ENCODE measurements around the gene POU2AF1.
"Not testable (repeated sequence)": the region's sequence is repeated elsewhere in the genome, so short reads cannot be mapped to it uniquely, and the experiment has no call there.

The POU2AF1 gene

DNA sequence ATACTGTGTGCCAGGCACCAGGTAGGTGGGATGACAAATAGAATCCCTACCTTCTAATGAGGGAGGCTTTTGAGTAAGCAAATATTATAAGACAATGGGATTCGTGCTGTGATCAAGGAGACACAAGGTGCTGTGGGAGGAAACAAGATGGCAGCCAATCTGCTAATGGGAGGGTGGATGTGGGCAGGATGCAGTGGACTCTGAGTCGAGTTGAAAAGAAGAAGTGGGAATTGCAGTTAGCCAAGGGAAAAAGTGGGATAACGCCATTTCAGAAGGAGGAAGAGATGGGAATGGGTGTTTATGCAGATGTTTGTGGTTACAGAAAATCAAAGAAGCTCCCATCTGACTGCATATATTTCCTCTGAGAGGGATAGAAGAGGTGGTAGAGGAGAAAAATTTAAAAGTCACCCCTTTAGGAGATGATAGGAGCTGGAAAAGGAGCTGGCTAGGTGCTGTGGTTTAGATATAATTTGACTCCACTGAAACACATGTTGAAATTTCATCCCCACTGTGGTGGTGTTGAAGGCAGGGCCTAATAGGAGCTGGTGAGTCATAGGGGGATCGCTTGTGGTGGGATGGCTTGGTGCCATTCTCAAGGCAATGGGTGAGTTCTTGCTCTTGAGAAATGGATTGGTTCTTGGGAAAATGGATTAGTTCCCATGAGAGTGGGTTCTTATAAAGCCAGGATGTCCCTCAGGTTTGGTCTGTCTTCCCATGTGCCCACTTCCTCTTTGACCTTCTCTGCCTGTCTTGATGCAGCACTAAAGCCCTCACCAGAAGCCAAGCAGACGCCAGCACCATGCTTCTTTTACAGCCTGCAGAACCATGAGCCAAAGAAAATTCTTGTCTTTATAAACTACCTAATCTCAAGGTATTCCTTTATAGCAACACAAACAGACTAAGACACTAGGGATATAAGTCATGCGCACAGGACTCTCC, 30.0 kb upstream of the POU2AF1 start:
- DNase-seq (ENCODE audit: low spot score): no peak

DNA sequence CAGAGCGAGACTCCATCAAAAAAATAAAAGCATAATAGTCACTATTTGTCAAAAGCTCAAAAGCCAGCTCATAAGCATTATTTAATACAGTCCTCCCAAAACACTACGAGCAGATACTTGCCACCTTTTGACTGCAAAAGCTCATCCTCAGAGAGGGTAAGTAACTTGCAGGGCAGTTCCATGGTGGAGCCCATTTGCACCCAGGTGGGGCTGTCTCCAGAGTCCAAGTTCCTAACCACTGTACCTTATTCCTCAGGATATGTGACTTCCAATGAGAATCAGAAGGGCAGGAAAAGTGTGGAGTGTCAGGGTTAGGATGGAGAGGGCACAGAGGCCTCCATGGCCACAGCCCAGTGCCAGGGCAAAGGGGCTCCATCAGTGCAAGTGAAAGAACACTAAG, 28.6 kb upstream of the POU2AF1 start:
- DNase-seq (ENCODE audit: low spot score): no peak

DNA sequence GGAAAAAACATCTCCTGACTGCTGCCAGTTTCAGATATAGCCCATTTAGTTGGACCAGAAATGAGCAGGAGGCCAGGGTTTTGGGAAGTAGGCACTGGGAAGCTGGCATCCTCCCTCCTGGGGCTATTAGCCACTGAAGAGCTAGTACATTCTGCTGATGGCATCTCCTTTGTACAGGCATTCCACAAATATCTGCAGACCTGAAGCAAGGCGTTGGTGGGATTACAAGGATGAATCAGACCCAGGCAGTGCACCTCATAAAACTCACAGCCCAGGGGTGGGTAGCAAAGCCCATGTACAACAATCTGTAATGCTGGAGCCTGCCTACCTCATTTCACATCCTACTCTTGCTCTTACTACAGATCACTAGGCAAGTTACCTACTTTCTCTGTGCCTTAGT, 27.5 kb upstream of the POU2AF1 start:
- no peak for DNase-seq (ENCODE audit: low spot score)

DNA sequence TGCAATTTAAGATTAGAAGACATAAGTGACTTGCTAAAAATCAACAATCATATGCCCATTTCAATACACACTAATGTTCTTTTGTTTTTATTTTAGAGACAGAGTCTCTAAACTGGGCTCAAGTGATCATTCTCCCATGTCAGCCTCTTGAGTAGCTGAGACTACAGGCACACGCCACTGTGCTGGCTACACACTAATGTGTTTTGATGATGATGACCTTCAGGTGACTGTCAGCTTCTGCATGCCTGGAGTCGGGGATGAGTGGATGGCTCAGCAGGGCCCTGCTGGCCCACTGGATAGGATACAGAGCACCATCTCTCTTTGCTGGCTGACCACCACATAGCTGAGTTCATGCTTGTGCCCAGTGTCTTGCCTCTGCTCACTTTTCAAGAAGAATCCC, 27.0 kb upstream of the POU2AF1 start:
- DNase-seq (ENCODE audit: low spot score): no peak

DNA sequence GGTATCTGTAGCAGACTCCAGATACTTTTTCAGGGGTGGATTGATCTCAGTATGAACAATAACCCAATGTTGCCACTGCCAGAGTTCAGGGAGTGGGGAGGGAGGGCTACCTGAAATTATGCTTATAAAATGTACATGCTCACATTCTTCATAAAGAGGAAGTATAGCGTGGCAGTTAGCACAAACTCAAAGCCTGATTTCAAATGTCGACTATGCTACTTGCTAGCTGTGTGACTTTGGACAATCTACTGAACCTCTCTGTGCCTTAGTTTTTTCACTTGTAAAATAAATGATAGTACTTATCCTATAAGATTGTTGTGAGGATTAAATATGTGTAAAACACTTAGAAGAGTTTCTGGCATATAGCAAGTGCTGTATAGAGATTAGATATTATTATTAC, 26.5 kb upstream of the POU2AF1 start:
- no peak for DNase-seq (ENCODE audit: low spot score)

DNA sequence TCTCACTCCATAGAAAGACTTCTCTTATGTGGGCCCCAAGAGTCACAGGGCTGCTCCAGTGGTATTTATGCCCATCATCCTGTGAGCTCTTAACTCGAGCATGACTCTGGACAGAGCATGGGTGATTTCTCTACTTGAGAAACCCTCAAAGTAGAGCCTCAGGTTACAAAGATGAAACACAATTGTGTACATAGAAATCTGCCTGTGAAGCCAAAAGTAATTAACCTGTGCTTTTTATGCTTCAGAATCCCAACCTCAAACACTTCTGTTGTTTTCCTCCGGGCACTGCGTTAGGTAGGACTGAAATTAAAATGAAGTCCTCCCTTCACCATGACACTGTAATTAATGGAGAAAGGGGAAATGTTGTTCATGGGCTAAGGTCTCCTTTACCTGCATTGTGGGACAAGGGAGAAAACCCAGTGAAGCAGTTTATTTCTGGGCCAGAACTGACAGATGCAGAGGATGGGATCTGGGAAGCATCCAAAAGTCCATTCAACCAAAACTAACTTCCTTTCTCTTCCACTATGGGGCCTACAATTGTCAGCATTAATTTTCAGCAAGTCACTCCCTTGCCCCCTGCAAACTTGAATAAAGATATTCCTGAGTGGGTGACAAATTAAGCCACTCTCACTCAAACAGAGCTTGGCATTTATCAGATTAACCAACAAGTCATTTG, 24.1 kb upstream of the POU2AF1 start:
- no peak for DNase-seq (ENCODE audit: low spot score)

DNA sequence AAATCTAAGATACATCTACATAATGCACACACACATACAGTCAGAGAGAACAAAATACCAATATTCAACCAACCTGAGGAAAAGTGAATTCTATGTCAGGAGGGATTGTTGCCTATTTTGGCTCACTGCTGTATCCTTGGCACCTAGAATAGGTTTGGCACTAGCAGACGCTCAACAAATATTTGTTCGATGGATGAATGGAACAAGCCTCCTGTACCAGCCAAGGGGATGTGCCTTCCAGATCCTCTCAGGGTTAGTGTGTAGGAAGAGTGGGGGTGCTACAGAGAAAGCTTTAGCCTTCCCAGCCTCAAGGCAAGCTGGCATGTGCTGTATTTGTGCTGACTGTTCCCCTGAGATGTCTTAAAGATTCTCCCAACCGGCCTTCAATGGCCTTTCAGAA, 23.3 kb upstream of the POU2AF1 start:
- DNase-seq (ENCODE audit: low spot score): no peak

DNA sequence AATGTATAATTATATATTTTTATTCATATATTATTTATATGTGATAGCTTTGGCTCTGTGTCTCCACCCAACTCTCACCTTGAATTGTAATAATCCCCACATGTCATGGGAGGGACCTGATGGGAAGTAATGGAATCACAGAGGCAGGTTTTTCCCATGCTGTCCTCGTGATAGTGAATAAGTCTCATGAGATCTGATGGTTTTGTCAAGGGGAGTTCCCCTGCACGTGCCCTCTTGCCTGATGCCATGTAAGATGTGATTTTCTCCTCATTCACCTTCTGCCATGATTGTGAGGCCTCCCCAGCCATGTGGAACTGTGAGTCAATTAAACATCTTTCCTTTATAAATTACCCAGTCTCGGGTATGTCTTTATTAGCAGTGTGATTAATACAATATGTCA, 22.9 kb upstream of the POU2AF1 start:
- DNase-seq (ENCODE audit: low spot score): not testable (repeated sequence)

DNA sequence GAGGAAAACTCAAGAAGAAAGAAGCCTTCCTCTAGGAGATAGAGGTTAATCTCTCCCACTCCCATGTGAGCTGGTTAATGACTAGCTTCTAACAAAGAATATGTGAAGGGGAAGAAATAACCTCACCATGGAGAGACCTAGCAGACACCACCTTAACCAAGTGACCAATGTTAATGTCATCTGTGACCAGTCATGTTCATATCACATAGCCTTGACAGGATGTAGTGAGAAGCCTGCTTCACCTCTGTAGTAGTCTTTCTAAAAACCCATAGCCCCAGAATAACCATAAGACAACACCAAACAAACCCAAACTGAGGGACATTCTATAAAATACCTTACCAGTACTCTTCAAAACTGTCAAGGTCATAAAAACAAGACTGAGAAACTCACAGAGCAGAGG, 21.5 kb upstream of the POU2AF1 start:
- DNase-seq (ENCODE audit: low spot score): no peak

DNA sequence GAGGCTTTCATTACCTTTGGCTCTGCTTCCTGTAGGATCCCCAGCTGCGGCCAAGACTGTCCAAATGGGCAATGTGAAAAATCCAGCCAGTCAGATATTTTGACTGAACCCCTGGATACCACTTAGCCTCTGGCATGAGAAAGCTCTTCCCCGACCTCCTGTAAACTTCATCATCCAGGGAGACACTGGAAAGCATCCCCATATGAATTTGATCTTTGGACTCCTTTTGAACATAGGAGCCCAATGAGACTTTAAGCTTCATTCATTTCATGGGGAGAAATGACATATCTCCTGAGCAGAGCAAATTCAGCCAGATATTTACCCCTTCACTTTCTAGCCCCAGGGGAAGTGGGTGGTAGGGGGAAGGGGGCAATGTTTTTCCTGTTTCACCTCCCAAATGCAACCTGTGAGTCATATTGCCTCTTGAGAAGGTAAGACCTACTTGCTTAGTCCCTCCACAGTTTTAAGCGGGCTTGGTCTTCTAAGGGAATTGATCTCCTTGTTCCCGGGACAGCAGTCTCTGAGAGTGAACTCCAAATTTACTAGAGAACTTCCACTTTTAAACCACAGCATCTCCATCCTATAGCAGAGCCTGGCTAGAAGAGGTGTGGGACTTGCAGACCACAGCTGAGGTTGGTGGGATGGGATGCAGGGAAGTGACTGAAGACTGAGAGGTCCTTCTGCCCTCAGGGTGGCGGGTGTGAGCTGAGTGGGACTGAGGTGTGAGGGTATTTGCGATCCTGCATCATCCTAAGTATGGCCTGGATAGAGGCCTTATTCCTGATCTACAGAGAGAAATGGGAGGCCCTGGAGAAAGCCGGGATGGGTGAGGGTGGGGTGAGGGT, 20.3 kb upstream of the POU2AF1 start:
- no peak for DNase-seq (ENCODE audit: low spot score)

DNA sequence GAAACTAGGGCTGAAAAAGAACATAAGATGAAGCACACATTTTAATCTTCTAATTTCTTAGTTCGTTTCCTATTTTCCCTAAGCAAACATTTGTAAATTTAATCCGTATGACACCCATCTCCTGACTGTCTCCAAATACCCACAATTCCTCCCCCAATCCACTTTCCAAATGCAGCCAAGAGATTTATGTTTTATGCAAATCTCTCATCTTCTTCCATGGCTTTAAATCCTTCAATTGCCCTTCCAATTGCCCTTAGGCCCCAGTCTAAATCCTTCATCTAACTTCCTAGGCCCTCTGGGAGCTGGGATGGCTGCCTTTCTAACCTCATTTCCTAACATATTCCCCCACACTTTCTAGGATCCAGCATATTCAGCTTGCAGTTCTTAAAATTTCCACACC, 18.0 kb upstream of the POU2AF1 start:
- no peak for DNase-seq (ENCODE audit: low spot score)

DNA sequence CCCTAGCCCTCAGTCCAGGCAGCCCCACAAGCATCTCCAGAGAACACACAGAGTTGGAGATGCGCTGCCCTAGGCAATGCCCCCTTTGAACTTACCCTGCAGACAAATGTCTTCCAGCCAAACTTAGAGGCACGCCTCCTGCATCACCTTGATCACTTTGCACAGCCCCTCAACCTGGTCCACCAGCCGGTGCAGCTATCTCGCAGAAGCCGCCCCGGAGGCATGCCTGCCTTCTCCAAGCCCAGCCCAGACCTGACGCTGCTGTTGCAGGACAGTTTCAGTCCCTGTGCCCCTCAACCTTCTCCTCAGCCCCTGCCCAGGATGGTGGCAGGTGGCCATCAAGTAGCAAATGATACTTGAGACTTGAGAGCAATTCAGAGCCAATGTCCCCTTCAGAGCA, 16.7 kb upstream of the POU2AF1 start:
- no peak for DNase-seq (ENCODE audit: low spot score)

DNA sequence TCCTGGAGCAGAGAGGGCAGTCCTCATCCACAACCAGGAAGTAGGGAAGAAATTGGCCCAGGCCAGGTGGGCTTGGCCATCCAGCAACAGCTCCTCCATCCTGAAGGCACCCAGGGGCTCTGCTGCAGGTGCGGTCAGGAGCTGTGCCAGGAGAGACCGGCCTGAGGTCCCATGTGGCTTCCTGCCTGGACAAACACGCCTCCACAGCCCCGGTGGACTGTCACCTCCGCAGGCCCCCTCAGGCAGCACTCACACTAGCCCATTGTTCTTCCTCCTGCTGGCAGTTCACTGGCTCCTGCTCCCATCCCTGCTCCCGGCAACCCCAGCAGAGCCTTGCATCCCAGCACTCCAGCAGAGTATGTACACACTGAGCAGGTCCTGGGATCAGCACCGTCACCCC, 16.0 kb upstream of the POU2AF1 start:
- DNase-seq (ENCODE audit: low spot score): no peak

DNA sequence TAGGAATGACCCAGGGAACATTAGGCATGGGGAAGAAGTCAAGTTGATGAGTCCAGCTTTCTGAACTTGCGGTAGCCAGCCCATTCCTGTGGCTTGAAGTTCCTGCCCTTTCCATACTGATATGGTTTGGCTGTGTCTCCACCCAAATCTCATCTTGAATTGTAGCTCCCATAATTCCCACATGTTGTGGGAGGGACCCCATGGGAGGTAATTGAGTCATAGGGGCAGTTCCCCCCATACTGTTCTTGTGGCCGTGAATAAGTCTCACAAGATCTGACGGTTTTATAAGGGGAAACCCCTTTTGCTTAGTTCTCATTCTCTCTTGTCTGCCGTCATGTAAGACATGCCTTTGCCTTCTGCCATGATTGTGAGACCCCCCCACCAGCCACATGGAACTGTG, 15.1 kb upstream of the POU2AF1 start:
- DNase-seq (ENCODE audit: low spot score): not testable (repeated sequence)

DNA sequence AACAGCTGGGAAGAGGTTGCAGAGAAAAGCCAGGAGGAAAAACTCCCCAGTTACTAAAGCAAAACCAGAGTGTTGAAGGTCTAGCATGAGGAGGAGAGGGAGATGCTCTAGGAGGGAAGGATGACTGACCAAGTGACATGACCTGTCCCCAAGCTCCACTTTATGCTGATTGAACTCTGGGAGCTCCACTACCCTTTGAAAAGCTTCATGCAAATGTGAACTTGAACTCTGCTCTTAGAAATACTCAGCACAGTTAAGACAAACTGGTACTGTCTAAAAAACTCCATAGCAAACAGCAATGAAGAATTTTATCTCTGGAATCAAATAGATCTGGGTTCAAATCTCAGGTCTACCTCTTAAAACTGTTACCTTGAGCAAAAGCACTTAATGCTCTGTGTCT, 14.5 kb upstream of the POU2AF1 start:
- DNase-seq (ENCODE audit: low spot score): no peak

DNA sequence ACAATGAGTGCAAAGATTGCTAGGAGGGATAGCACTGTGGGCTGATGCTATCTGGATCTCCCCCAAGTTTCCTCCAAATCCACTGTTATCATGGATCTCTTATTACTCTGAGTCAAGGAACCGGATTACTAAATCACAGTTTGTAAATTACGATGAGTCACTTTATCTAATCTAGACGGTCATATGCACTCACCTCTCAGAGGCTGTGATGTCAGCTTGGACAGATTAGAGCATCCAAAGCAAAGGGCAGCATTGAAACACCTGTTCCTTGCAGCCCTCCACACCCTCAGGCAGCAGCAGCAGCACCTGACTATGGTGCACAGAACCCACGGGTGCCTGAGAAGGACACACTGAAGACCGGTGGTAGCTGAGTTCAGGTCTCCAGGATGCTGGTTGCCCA, 14.0 kb upstream of the POU2AF1 start:
- no peak for DNase-seq (ENCODE audit: low spot score)

DNA sequence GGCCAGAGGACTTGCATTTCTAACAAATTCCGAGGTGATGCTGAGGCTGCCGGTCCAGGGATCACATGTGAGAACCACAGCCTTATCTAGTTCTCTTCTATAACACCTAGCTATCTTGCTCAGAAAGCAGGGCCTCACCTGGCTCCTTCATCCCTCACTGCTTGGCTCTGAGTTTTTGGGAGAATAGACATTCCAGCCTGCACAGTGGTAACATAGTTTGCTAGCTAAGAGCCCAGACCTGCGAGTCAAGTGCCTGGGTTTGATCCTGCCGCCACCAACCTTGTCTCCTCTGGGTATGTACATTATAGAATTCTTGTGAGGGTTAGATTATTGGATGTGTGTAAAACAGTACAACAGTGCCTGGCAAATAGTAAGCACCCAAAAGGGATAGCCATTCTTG, 13.5 kb upstream of the POU2AF1 start:
- no peak for DNase-seq (ENCODE audit: low spot score)

DNA sequence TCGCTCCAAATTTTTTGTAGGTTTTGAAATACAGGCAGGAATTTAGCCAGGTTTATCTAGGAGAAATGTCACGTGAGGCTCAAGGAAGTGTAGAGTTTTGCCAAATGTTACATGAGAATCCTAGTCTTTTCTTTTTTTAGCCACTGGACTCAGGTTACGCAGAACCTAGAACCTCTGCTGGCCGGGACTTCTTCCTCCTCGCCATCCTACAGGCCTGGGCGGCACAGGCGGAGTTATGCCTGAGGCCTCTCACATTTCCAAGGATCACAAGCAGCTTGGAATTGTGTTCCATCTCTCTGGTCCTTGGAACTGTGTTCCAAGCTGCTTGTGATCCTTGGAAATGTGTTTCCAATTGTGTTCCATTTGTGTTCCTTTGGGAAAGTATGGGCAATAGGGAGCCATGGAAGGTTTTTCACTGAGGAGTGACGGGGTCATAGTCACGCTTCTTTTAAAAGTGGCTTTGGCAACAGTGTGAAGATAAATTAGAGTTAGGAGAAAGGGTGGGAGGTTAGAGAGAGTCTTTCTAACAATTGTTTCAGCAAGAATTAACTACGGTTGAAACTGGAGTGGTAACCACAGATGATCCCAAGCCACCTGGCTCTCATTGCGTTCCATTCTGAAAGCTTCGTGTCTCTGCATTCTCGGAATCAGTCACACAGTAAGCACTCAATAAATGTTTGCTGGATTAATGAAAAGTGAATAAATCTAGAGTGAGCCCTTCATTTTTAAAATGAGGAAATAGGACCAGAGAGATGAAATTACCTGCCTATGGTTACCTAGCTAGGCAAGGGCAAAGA, 12.5 kb upstream of the POU2AF1 start:
- no peak for DNase-seq (ENCODE audit: low spot score)

DNA sequence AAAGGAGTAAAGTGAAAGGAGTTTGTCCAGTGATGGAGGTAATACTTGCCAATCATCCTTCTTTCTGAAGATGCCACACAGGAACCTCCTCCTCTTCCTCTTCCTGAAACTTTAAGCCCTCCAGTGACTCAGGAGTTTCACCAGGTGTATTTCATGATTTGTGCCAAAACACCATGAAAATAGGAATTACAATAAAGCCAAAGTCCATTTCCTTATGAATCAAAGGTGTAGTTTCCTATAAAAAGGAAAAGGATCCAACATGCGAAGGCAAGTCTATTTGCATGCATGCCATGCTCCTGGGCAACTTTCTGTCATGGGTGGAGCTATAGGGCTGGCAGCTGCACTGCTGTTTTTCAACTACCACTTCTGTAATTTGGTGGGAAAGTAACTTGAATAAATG, 9.8 kb upstream of the POU2AF1 start:
- DNase-seq (ENCODE audit: low spot score): no peak

DNA sequence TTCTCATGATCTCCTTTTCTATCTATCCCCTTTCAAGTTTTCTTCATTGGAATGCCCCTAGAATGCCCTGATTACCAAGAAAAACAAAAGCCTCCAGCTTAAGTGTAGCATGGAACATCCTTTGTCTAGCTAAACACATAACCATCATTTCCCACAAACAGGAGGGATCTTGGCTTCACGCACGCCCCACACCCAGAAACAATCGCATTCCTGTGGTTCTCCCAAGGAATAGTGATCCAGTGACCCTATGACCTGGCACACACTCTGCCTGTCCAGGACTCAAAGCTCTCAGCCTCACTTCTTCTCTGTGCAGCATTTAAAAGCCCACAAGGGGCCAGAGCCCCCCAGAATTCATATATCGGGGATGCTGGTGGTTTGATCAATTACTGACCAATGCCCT, 9.3 kb upstream of the POU2AF1 start:
- DNase-seq (ENCODE audit: low spot score): no peak

DNA sequence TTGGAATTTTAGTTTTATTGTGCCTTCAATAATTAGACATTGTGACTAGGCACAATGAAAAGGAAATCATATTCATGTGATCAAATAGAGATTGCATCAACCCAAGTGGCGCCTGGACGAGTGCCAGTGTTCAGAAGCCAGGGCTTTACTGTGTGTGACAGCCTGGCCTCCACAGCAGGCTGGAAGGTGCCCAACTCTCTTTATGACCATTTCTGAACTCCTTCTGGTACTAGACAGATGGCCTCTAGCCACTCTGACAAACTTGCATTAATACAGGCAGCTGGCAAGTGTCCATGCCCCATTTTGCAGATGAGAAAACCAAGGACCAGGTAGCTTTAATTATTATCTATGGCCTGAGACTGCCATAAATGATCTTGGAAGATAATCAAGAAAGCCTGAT, 8.3 kb upstream of the POU2AF1 start:
- no peak for DNase-seq (ENCODE audit: low spot score)

DNA sequence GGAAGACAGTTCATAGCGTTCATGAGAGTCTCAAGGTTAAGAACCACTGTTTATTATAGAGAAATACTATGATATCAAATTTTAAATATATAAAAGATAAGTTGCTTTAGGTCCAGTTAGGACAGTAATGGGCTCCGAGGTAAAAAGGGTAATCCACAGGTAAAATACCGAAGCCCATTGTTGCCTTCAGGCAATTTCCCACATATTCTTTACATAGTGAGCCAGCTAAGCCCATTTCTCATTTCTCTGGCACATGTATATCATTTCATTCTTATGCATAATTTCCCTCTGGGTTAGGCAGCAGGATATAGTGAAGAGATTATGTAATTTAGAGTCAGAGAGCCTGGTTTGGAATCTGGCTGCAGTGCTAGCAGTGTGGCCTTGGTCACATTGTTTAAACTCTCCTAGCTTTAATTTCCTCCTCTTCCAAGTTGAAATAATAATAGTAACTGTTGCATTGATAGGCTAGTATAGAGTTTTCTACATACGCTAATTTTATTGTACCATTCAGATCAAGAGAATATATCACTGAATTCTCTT, 7.6 kb upstream of the POU2AF1 start:
- no peak for DNase-seq (ENCODE audit: low spot score)
